ENCODE measurements around the gene MRPL30. TPM values are rescaled to one million over a fixed set of nuclear protein-coding genes. Genes with fewer than 3 reads are reported as not detected.
A peak's percentile ranks its signal among the peaks of the same experiment; 100 is the strongest.

The MRPL30 gene
- total and polyA plus RNA-seq, 2 donors (not counting 3 experiments of a cell fraction or from before 2014, with no cell fraction given): 14.7 to 28.4 TPM

GRCh38 chr2:99154643-99155536, 26.1 kb upstream of the MRPL30 start, which contains the start of the genes LIPT1 and TSGA10:
Gene LIPT1, plus strand, starts transcription at chr2:99154967. Its CDS starts 6,991 bp downstream, at chr2:99161958.
Gene TSGA10, minus strand, starts transcription at chr2:99154942. Its CDS starts 45,503 bp downstream, at chr2:99109439.
- peak within 1 kb of the TSS; percentile 92 to 99 (median 98) for H3K4me3 ChIP-seq (replicated peaks in 1 of 3; ENCODE audit: insufficient read depth in 1 of 3, low read depth in 1 of 3, low read length in 3 of 3)
- no peaks in the 10 kb centered on the region for H3K27me3 ChIP-seq (ENCODE audit: control insufficient read depth in 2 of 2, insufficient read depth in 2 of 2, low read length in 2 of 2)
- H2AFZ ChIP-seq (ENCODE audit: low read depth, low read length): peak within 1 kb of the TSS; percentile 94
- CTCF ChIA-PET: interaction anchor here (0.7 to 1.9 kb wide), 3 partner anchors 13 to 505 kb away, joined by 3 to 6 read pairs (median 5); partner anchors contain the start of genes C2orf15 and EIF5B
- peaks cover 2% of the 10 kb centered on the region for H3K79me2 ChIP-seq (ENCODE audit: control insufficient read depth, insufficient read depth, low read length)
- H3K36me3 ChIP-seq (ENCODE audit: control insufficient read depth in 2 of 2, extremely low read depth in 1 of 2, insufficient read depth in 2 of 2, low read length in 2 of 2): no peaks in the 10 kb centered on the region
- no peaks in the 10 kb centered on the region for H3K9me1 ChIP-seq (replicated peaks; ENCODE audit: control insufficient read depth, extremely low read depth, insufficient read depth, low read length)
- BruUV-seq (replicated peaks): TSS peak; percentile 46
- intact Hi-C loops (cut with micrococcal nuclease): loop anchor here (1.0 kb wide), 1 partner anchor 14 kb away; the partner anchor contains the start of gene C2orf15
- DNase-seq (ENCODE audit: low read depth, low spot score): peak; percentile 90
- H3K4me1 ChIP-seq (ENCODE audit: control insufficient read depth, extremely low read depth, insufficient read depth, low read length): peaks cover 10% of the 10 kb centered on the region
- no peaks in the 10 kb centered on the region for H3K9me3 ChIP-seq (replicated peaks; ENCODE audit: control insufficient read depth, insufficient read depth, low read length)
- dilution Hi-C loops (cut with MboI; ENCODE audit: extremely low pct_ligation_motif_present, low sequenced_read_pairs): no loop called here
- TF ChIP-seq JUN (IDR thresholded peaks at IDR 0.05; ENCODE audit: borderline replicate concordance, insufficient read depth, insufficient read length, low read depth) (no peak), MYC (IDR thresholded peaks at IDR 0.05; ENCODE audit: low read depth, low read length) (no peak), GATA2 (IDR thresholded peaks at IDR 0.05; ENCODE audit: insufficient read depth, insufficient read length, low read depth, low read length) (no peak), FOS (IDR thresholded peaks at IDR 0.05; ENCODE audit: borderline replicate concordance, insufficient read depth, low read length) (peak; percentile 41), EZH2 (IDR thresholded peaks at IDR 0.05; ENCODE audit: borderline replicate concordance, low read depth, low read length, severe bottlenecking) (no peak), POLR2A (IDR thresholded peaks at IDR 0.05; ENCODE audit: low read depth, low read length) (peak; percentile 72), CTCF (IDR thresholded peaks at IDR 0.05; ENCODE audit: extremely low read depth in 1 of 2, insufficient read depth in 1 of 2, low read depth in 1 of 2, low read length in 2 of 2) (peak in 1 of 2 donors; percentile 2), POLR2AphosphoS5 (IDR thresholded peaks at IDR 0.05; ENCODE audit: insufficient read depth, low read depth, low read length) (peak; percentile 88)
- TF ChIP-seq, protein P1, sequence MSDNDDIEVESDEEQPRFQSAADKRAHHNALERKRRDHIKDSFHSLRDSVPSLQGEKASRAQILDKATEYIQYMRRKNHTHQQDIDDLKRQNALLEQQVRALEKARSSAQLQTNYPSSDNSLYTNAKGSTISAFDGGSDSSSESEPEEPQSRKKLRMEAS (IDR thresholded peaks at IDR 0.05; ENCODE audit: insufficient read depth, insufficient read length): peak; percentile 64
- no peaks in the 10 kb centered on the region for H4K20me1 ChIP-seq (replicated peaks; ENCODE audit: control insufficient read depth, extremely low read depth, insufficient read depth, low read length)
- H3K4me2 ChIP-seq (ENCODE audit: insufficient read depth, low read length): peak within 1 kb of the TSS; percentile 84
- H3K9ac ChIP-seq (replicated peaks; ENCODE audit: extremely low read depth, insufficient read depth, low read length): peak within 1 kb of the TSS; percentile 93
- peak within 1 kb of the TSS; percentile 83 for H3K27ac ChIP-seq (ENCODE audit: insufficient read depth, low read depth, low read length)
- POLR2A ChIA-PET: no interaction called here
- FAIRE-seq: peak; percentile 75
